IPS-18c (cell line): ENCODE results near the gene B9D2.
A peak's percentile ranks its signal among the peaks of the same experiment; 100 is the strongest.

Experiments
- H3K4me3 ChIP-seq: 2 replicates; pipeline ENCODE4 v1.7.0; 2013; ENCODE audit warnings: low read depth, mild to moderate bottlenecking, low read length, moderate library complexity; ENCODE audit not compliant: insufficient read depth
- H3K9me3 ChIP-seq: one replicate; pipeline ENCODE4 v1.6.1; 2013; ENCODE audit warnings: mild to moderate bottlenecking, low read length, moderate library complexity; ENCODE audit not compliant: control insufficient read depth, insufficient read depth

B9D2 gene

GRCh38 chr19:41324921-41325639 lies 38.9 kb downstream of the B9D2 start:
- Histone ChIP-seq H3K4me3 (peak overlapping the region; percentile 32), H3K9me3 (no peaks in the 10 kb centered on the region)

- Histone ChIP-seq H3K4me3 (0 out of 2 replicates have a peak overlapping the region, but pooled peaks have one; percentile 32), H3K9me3 (no peaks in the 10 kb centered on the region)
These were observed 39.7 kb downstream of the B9D2 start for GRCh38 chr19:41324231-41324702.

- H3K4me3 ChIP-seq: peak overlapping the region; percentile 16; the same call in 1 of the 2 replicates
These were observed 40.4 kb downstream of the B9D2 start for GRCh38 chr19:41323430-41324125.

GRCh38 chr19:41323023-41323422 lies 40.9 kb downstream of the B9D2 start:
- H3K9me3 ChIP-seq: no peaks in the 10 kb centered on the region
- peak overlapping the region; percentile 16; the same call in 1 of the 2 replicates for H3K4me3 ChIP-seq

More at GRCh38 chr19:41323430-41324125, 40.4 kb downstream of the B9D2 start:
- H3K9me3 ChIP-seq: no peaks in the 10 kb centered on the region

DNA sequence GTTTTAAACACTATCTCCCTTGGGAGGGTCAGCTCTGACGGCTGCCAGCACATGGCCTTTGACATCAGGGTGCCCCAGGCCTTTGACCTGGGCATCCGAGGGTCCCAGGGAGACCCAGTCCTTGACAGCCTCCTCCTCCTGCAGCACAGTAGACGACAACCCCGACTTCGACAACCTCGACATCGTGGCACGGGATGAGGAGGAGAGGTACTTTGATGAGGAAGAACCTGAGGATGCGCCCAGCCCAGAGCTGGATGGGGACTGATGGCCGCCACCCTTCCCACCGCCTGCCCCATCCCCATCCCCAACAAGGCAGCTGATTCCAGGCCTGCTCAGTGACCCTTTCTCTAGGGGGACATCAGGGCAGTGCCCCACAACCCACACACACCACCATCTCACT lies 41.5 kb downstream of the B9D2 start:
- H3K9me3 ChIP-seq: no peaks in the 10 kb centered on the region
- no peak overlapping the region for H3K4me3 ChIP-seq

DNA sequence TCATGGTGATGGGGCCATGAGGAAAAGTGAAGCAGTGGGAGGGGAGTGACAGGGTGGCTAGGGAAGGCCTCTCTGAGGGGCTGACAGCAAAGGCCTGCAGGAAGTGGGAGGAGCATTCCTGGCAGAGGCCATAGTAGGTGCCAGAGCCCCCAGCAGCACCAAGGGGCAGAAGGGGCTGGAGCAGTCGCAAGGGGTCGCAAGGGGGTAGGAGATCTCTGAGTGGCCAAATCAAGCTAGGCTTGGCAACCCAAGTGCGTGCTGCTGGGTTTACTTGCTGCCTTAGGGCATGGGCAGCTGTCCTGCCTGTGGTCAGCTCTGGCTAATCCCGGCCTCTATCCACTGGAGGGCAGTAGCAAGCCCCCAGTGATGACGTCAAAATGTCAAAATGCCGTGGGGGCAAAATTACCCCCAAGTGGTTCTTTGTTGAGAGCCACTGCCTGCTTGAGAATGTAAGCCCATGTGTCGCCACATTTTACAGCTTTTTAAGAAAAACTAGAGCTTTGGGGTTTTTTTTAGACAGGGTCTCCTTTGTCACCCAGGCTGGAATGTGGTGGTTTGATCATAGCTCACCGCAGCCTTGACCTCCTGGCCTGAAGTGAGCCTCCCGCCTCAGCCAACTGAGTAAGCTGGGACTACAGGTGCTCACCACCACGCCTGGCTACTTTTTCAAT lies 42.2 kb downstream of the B9D2 start:
- Histone ChIP-seq H3K4me3 (no peak overlapping the region), H3K9me3 (no peaks in the 10 kb centered on the region)

- H3K4me3 ChIP-seq: no peak overlapping the region
- no peaks in the 10 kb centered on the region for H3K9me3 ChIP-seq
These were observed 42.7 kb downstream of the B9D2 start for GRCh38 chr19:41321204-41321599.

- H3K4me3 ChIP-seq: no peak overlapping the region
- H3K9me3 ChIP-seq: no peaks in the 10 kb centered on the region
These were observed 43.4 kb downstream of the B9D2 start for GRCh38 chr19:41320568-41320967.

DNA sequence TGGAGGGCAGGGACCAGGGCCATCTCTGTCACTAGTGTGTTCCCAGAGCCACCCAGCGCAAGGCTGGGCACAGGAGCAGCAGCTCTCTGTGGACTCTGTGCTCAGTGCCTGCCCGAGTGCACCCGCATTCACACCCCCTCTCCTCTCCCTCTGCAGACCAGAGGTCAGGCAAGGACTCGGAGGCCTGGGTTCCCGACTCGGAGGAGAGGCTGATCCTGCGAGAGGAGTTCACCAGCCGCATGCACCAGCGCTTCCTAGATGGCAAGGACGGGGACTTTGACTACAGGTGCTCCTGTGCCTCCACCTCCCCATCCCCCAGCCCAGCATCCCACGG lies 43.8 kb downstream of the B9D2 start:
- Histone ChIP-seq H3K4me3 (no peak overlapping the region), H3K9me3 (no peaks in the 10 kb centered on the region)

- no peak overlapping the region for H3K4me3 ChIP-seq
These were observed 44.3 kb downstream of the B9D2 start for GRCh38 chr19:41319500-41320184.

DNA sequence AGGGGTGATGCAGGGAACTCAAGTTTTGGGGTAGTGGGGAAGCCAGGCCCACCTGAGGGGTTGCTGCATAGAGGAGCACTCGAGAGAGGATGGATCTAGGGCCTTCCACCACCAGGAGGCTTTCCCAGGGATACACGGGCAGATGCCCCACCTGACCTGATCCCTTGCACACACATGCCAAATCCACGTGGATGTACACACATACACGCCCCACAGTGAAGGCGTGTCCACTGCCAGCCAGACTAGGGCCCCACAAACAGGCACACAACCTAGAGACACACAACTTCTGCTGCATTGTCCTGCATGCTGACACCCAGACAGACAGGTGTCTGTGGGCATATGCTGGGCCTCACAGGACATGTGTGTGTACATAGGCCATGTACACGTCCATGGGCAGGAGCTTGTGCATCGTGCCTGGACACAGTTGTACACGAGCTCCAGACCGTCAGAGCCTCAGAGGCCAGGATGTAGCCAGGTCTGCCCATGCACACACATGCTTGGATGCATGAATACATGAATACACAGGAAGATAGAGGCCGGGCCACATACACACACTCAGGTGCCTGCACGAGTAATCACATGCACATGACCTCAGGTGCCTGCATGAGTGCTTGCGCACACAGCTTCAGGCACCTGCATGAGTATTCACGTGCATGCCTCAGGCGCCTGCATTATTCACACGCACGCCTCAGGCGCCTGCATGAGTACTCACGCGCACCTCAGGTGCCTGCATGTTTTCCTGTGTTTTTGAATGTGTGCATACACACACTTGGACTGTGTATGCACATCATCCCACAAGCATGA lies 45.1 kb downstream of the B9D2 start:
- H3K4me3 ChIP-seq: no peak overlapping the region
- no peaks in the 10 kb centered on the region for H3K9me3 ChIP-seq

More at GRCh38 chr19:41319500-41320184, 44.3 kb downstream of the B9D2 start:
- H3K9me3 ChIP-seq: no peaks in the 10 kb centered on the region

- Histone ChIP-seq H3K4me3 (no peak overlapping the region), H3K9me3 (no peaks in the 10 kb centered on the region)
These were observed 47.5 kb downstream of the B9D2 start for GRCh38 chr19:41316306-41316920.

- no peak overlapping the region for H3K4me3 ChIP-seq
- H3K9me3 ChIP-seq: no peaks in the 10 kb centered on the region
These were observed 52.3 kb downstream of the B9D2 start for GRCh38 chr19:41311613-41312012.

GRCh38 chr19:41311072-41311471 lies 52.9 kb downstream of the B9D2 start:
- Histone ChIP-seq H3K4me3 (peak overlapping the region; percentile 88; the same call in 1 of the 2 replicates), H3K9me3 (peaks cover 2% of the 10 kb centered on the region)

DNA sequence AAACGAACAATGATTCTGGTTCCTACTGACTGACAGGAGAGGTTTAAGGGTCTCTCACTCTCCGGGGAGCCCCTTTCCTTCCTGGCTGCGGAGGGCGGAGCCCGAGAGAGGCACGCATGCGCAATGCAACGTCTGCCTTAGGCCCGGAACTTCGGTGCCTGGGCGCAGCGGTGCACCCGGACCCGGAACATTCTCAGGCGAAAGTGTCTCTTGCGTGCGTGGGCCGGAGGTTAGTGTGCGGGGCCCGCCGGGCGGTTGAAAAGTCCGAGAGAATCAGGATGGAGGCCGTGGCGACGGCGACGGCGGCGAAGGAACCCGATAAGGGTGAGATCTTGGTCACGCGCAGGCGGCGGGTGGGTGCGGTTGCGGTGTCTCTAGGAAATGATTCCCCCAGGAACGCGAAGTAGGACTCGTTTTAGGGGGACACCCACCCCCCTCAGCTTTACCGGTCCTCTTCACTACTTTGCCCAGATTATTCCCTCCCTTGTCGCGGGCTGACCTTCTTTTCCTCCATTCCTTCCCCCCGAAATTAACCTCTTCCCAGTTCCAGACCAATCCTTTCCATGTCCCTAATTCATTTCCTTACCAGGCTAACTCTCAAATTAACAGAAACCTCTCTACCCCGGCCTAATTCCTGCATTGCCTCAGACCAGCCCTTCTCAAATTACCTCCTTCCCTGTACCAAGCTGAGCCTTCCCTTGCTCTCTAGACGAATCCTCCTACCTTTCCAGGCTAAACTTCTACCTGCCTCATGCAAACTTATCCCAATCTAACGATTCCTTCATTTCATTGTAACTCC lies 53.7 kb downstream of the B9D2 start, which contains the start of gene CCDC97:
Gene CCDC97 (plus strand): TSS at position 140 of the 799 bp plus-strand sequence. CDS start 139 bp downstream, at position 279.
- peaks cover 2% of the 10 kb centered on the region for H3K9me3 ChIP-seq

More for the DNA sequence above, 53.7 kb downstream of the B9D2 start, which contains the start of gene CCDC97:
- H3K4me3 ChIP-seq: peak within 1 kb of the TSS; percentile 88
